DMS53 treated with DMSO at 0.1 percent for 48 hours (cell line): ENCODE data around the gene ZNF728.
"Not testable (repeated sequence)": the region's sequence is repeated elsewhere in the genome, so short reads cannot be mapped to it uniquely, and the experiment has no call there.

ENCODE experiments used
- DNase-seq: peaks from one replicate; lab custom pipeline; 2025; ENCODE audit not compliant: unreplicated experiment; lab: John Stamatoyannopoulos, UW

ZNF728 gene

GRCh38 chr19:23002690-23003422 is at the start of gene ZNF728:
Gene ZNF728 (minus strand): TSS chr19:23003176. CDS start chr19:23003030, 146 bp downstream.
- no peak for DNase-seq

GRCh38 chr19:23052349-23052748 is 49.4 kb upstream of the ZNF728 start:
- no peak for DNase-seq

- no peak for DNase-seq
Measured at GRCh38 chr19:23049256-23049655, 46.3 kb upstream of the ZNF728 start.

GRCh38 chr19:23046743-23047142 is 43.8 kb upstream of the ZNF728 start:
- DNase-seq, result no peak

GRCh38 chr19:23033721-23034120 is 30.7 kb upstream of the ZNF728 start:
- DNase-seq, result no peak

- no peak for DNase-seq
Measured at GRCh38 chr19:23015660-23016059, 12.7 kb upstream of the ZNF728 start.

- not testable (repeated sequence) for DNase-seq
Measured at GRCh38 chr19:22994957-22995356, 8.0 kb downstream of the ZNF728 start.

- no peak for DNase-seq
Measured at GRCh38 chr19:22976248-22976647, 26.7 kb downstream of the ZNF728 start.

- not testable (repeated sequence) for DNase-seq
Measured at GRCh38 chr19:22975546-22976136, 27.3 kb downstream of the ZNF728 start.

- DNase-seq, result no peak
Measured at GRCh38 chr19:22945560-22945959, 57.4 kb downstream of the ZNF728 start.

GRCh38 chr19:22935151-22935550 is 67.8 kb downstream of the ZNF728 start:
- DNase-seq, result no peak

- not testable (repeated sequence) for DNase-seq
Measured at GRCh38 chr19:22927576-22927975, 75.4 kb downstream of the ZNF728 start.

GRCh38 chr19:22925181-22925580 is 77.8 kb downstream of the ZNF728 start:
- not testable (repeated sequence) for DNase-seq
